Fibroblast of lung (primary cell): ENCODE results near the gene COL11A2.
"Not testable (repeated sequence)": the region's sequence is repeated elsewhere in the genome, so short reads cannot be mapped to it uniquely, and the experiment has no call there.

Experiments
- EZH2 ChIP-seq: IDR thresholded peaks from 2 replicates; pipeline ENCODE4 v1.5.1; 2012; ENCODE audit warnings: low read length, control low read depth, mild to moderate bottlenecking; ENCODE audit errors: missing control alignments
- TF ChIP-seq, protein P1 (sequence below), 2 donors: IDR thresholded peaks in 1 of 2; conservative IDR thresholded peaks in 1 of 2; 1 replicate in 1 of 2; 2 replicates in 1 of 2; pipeline ENCODE4 v1.5.1; 2011 to 2012; ENCODE audit warnings: low read length in 2 of 2, control low read depth in 1 of 2, inconsistent platforms in 1 of 2, low read depth in 1 of 2, mild to moderate bottlenecking in 1 of 2

- TF ChIP-seq, protein P1, sequence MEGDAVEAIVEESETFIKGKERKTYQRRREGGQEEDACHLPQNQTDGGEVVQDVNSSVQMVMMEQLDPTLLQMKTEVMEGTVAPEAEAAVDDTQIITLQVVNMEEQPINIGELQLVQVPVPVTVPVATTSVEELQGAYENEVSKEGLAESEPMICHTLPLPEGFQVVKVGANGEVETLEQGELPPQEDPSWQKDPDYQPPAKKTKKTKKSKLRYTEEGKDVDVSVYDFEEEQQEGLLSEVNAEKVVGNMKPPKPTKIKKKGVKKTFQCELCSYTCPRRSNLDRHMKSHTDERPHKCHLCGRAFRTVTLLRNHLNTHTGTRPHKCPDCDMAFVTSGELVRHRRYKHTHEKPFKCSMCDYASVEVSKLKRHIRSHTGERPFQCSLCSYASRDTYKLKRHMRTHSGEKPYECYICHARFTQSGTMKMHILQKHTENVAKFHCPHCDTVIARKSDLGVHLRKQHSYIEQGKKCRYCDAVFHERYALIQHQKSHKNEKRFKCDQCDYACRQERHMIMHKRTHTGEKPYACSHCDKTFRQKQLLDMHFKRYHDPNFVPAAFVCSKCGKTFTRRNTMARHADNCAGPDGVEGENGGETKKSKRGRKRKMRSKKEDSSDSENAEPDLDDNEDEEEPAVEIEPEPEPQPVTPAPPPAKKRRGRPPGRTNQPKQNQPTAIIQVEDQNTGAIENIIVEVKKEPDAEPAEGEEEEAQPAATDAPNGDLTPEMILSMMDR (conservative IDR thresholded peaks at IDR 0.05 in 1 of 2, IDR thresholded peaks at IDR 0.05 in 1 of 2; ENCODE audit: low read depth in 1 of 2, low read length in 2 of 2): not testable (repeated sequence)
- not testable (repeated sequence) for TF ChIP-seq EZH2
These were observed 41.7 kb downstream of the COL11A2 start for GRCh38 chr6:33150560-33150959.
